Psoas muscle (tissue), 8 donors: ENCODE measurements around the gene PDE6A. TPM values are rescaled to one million over a fixed set of nuclear protein-coding genes. Genes with fewer than 3 reads are reported as not detected.
"Not testable (repeated sequence)": the region's sequence is repeated elsewhere in the genome, so short reads cannot be mapped to it uniquely, and the experiment has no call there.

ENCODE experiments used
- ATAC-seq, 4 donors: fragments of 200-7000 bp; cut with Tn5 transposase; one replicate each; pipeline ENCODE4 v1.9.1; 2020; ENCODE audit warnings: moderate library complexity in 3 of 4, mild to moderate bottlenecking in 2 of 4
- DNase-seq, 2 donors: peaks; one replicate each; pipeline ENCODE4 v3.0.0-alpha.2; 2020
- H3K27ac ChIP-seq: fragments of 200-600 bp; one replicate; pipeline ENCODE4 v1.8.0; 2022
- H3K27me3 ChIP-seq, 3 donors: fragments of 200-600 bp in 1 of 3; one replicate each; pipeline versions ENCODE4 v1.6.1 to v1.8.0; 2013 to 2022; ENCODE audit warnings: low read length in 2 of 3, mild to moderate bottlenecking in 2 of 3, moderate library complexity in 1 of 3; ENCODE audit not compliant: insufficient read depth in 3 of 3
- H3K36me3 ChIP-seq, 2 donors: fragments of 200-600 bp in 1 of 2; one replicate each; pipeline versions ENCODE4 v1.6.1 to v1.8.0; 2013 to 2022; ENCODE audit warnings: low read depth in 1 of 2, mild to moderate bottlenecking in 1 of 2, moderate library complexity in 1 of 2; ENCODE audit not compliant: insufficient read depth in 1 of 2
- H3K4me1 ChIP-seq: fragments of 200-600 bp; one replicate; pipeline ENCODE4 v1.8.0; 2022
- H3K4me3 ChIP-seq: fragments of 200-600 bp; one replicate; pipeline ENCODE4 v1.8.0; 2022; ENCODE audit warnings: mild to moderate bottlenecking
- H3K9me3 ChIP-seq: fragments of 200-600 bp; one replicate; pipeline ENCODE4 v1.8.0; 2022
- CTCF ChIP-seq: fragments of 200-600 bp; IDR thresholded peaks from one replicate; pipeline ENCODE4 v1.8.0; 2022; ENCODE audit warnings: antibody characterized with exemption
- WGBS, 3 donors: extraction: QIAGEN DNeasy Blood & Tissue Kit; methylation state at CpG; one replicate each; pipeline versions ENCODE4 v1.1.6 to v1.1.7; 2013; 5-methylcytosine and 5-hydroxymethylcytosine counted together
- intact Hi-C, 2 donors: fragments of 100-400 bp; cut with DNase I; formaldehyde crosslinking; loops; one replicate each; pipeline versions ENCODE4 v1.11.0 to v1.14.2; 2022
- polyA plus RNA-seq, 3 donors: library from polyadenylated mRNA; stranded (reverse); fragments of 200-250 nt; gene quantifications; one replicate each; pipeline ENCODE4 v1.2.3, GENCODE V29; 2013
- total RNA-seq, 4 donors: library from RNA; stranded (reverse); fragmentation: NEBNext Ultra II Directional in 2 of 4; extraction: Animal tissue kit (Norgen Biotek cat#: 25700) in 2 of 4; gene quantifications; one replicate each; pipeline versions ENCODE4 v1.2.1 to v1.2.4, GENCODE V29; 2021 to 2023
- donor health status: healthy with polysubstance abuse.
- donor health status: DM: no; HTN: no; CAD: no; lungs with moderate emphysema.
- donor health status: Bipolar disorder and iron deficiency.
- donor health status: healthy.
- donor health status: DM: yes; HTN: yes; CAD: no.
- donor health status: DM: no; HTN: no; CAD: no.
- donor health status: DM: no; HTN: no; CAD: no.
- donor health status: DM: yes; HTN: yes; CAD: no.

Gene PDE6A
- total and polyA plus RNA-seq, 7 donors = 0.04 to 0.26 (median 0.10) TPM

GRCh38 chr5:149886692-149887470 lies 57.7 kb downstream of the PDE6A start:
- 85 to 89% (median 85%) methylated on average over 6 of the region's 6 CpGs for WGBS, 3 donors
- ATAC-seq = no peak

DNA sequence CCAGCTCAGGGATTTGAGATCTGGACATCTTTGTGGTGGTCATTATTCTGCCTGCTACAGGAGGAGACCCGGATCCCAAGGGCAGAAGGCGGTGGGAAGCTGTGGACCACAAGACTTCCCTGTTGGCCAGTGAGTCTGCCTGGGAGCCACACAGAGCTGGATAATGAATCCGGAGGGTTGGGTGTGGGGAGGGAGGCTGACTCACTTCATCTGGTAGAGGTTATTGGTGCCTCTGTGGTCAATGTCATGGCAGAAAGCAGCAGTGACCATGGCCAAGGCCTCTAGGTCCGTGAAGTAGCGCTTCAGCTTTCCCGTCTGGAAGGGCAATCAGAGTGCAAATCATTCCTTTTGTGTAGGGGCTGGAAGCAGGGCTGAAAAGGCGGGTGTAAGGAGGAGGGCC lies 58.5 kb downstream of the PDE6A start:
- no peak for TF ChIP-seq CTCF
- H3K9me3 ChIP-seq = no peaks in the 10 kb centered on the region
- H3K4me3 ChIP-seq = no peak overlapping the region
- no peaks in the 10 kb centered on the region for H3K4me1 ChIP-seq
- ATAC-seq (no peak), DNase-seq (no peak)
- H3K36me3 ChIP-seq = no peaks in the 10 kb centered on the region
- WGBS, 3 donors = 87 to 90% (median 88%) methylated on average over 7 of the region's 7 CpGs
- intact Hi-C loops = no loop called here
- no peaks in the 10 kb centered on the region for H3K27me3 ChIP-seq
- no peak overlapping the region for H3K27ac ChIP-seq

More at GRCh38 chr5:149886692-149887470, 57.7 kb downstream of the PDE6A start:
- Histone ChIP-seq H3K27ac (no peak overlapping the region), H3K9me3 (no peaks in the 10 kb centered on the region), H3K4me1 (no peaks in the 10 kb centered on the region), H3K36me3 (no peaks in the 10 kb centered on the region), H3K4me3 (no peak overlapping the region), H3K27me3 (no peaks in the 10 kb centered on the region)
- intact Hi-C loops = no loop called here
- TF ChIP-seq CTCF = no peak
- DNase-seq = no peak

DNA sequence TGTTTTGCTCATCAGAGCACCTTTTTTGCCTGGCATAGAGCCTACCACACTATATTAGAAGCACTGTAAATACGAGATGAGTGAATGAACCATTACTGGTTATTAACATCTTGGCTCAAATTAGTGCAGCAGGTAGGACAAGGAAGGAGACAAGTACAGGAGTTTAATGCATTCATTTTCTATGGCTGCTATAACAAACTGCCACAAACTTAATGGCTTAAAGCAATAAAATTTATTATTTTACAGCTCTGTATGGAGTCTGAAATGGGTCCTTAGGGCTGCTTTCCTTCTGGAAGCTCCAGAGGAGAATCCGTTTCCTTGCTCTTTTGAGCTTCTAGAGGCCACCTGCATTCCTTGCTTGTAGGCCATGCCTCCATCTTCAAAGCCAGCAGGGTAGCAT lies 59.1 kb downstream of the PDE6A start:
- no peaks in the 10 kb centered on the region for H3K36me3 ChIP-seq
- WGBS, 3 donors = 70 to 82% (median 76%) methylated on average over 2 of the region's 2 CpGs
- H3K4me3 ChIP-seq = no peak overlapping the region
- no peak for TF ChIP-seq CTCF
- no peak overlapping the region for H3K27ac ChIP-seq
- no peaks in the 10 kb centered on the region for H3K4me1 ChIP-seq
- H3K9me3 ChIP-seq = no peaks in the 10 kb centered on the region
- DNase-seq = no peak
- intact Hi-C loops = no loop called here
- no peaks in the 10 kb centered on the region for H3K27me3 ChIP-seq
- ATAC-seq = no peak

GRCh38 chr5:149883550-149883949 lies 61.0 kb downstream of the PDE6A start:
- ATAC-seq = no peak

GRCh38 chr5:149882633-149883032 lies 62.0 kb downstream of the PDE6A start:
- 84 to 86% (median 85%) methylated on average over 10 of the region's 10 CpGs for WGBS, 3 donors
- not testable (repeated sequence) for H3K4me3 ChIP-seq, ATAC-seq

More at GRCh38 chr5:149883550-149883949, 61.0 kb downstream of the PDE6A start:
- no peak overlapping the region for H3K27ac ChIP-seq
- no peak for DNase-seq
- no peak overlapping the region for H3K4me3 ChIP-seq
- no peaks in the 10 kb centered on the region for H3K4me1 ChIP-seq
- no peaks in the 10 kb centered on the region for H3K27me3 ChIP-seq
- no peaks in the 10 kb centered on the region for H3K36me3 ChIP-seq
- intact Hi-C loops = no loop called here
- H3K9me3 ChIP-seq = no peaks in the 10 kb centered on the region
- 94 to 97% (median 96%) methylated on average over 2 of the region's 2 CpGs for WGBS, 3 donors
- no peak for TF ChIP-seq CTCF

More at GRCh38 chr5:149882633-149883032, 62.0 kb downstream of the PDE6A start:
- H3K27me3 ChIP-seq, H3K27ac ChIP-seq, H3K9me3 ChIP-seq, DNase-seq, H3K36me3 ChIP-seq, intact Hi-C loops, H3K4me1 ChIP-seq: not testable (repeated sequence)
